GM12801 (cell line): ENCODE data around the gene ZBTB48.

Source experiments
- CTCF ChIP-seq: IDR thresholded peaks from one replicate; pipeline ENCODE4 v1.5.1; 2011; ENCODE audit warnings: control low read depth; ENCODE audit not compliant: insufficient read length; ENCODE audit errors: extremely low read depth

Gene ZBTB48

GRCh38 chr1:6628971-6629479, 49.2 kb downstream of the ZBTB48 start:
- no peak for TF ChIP-seq CTCF

- no peak for TF ChIP-seq CTCF
Observed at GRCh38 chr1:6630027-6630426, 50.2 kb downstream of the ZBTB48 start.

GRCh38 chr1:6631058-6631457, 51.3 kb downstream of the ZBTB48 start:
- no peak for TF ChIP-seq CTCF

GRCh38 chr1:6632588-6633514, 53.1 kb downstream of the ZBTB48 start:
- no peak for TF ChIP-seq CTCF

- no peak for TF ChIP-seq CTCF
Observed at GRCh38 chr1:6634371-6635052, 54.7 kb downstream of the ZBTB48 start.

- TF ChIP-seq CTCF = no peak
Observed at GRCh38 chr1:6635161-6635909, 55.5 kb downstream of the ZBTB48 start.
